BLaER1 treated with 17β-estradiol and CSF1 and Interleukin-3, amounts not matched to agents 10 nM and 100 nM (cell line): ENCODE measurements around the gene KCNA1.

ENCODE experiments used
- H3K27ac ChIP-seq, 11 experiments: shearing (Covaris generic); formaldehyde crosslinking; 2 replicates each; pipeline ENCODE4 v1.8.1; 2022
- H3K27me3 ChIP-seq, 11 experiments: shearing (Covaris generic); formaldehyde crosslinking; 2 replicates each; pipeline ENCODE4 v1.8.1; 2022
- H3K36me3 ChIP-seq, 11 experiments: shearing (Covaris generic); formaldehyde crosslinking; 2 replicates each; pipeline ENCODE4 v1.8.1; 2022
- H3K4me1 ChIP-seq, 10 experiments: shearing (Covaris generic); formaldehyde crosslinking; 2 replicates each; pipeline ENCODE4 v1.8.1; 2022
- H3K4me2 ChIP-seq, 11 experiments: shearing (Covaris generic); formaldehyde crosslinking; 2 replicates each; pipeline ENCODE4 v1.8.1; 2022
- H3K4me3 ChIP-seq, 10 experiments: shearing (Covaris generic); formaldehyde crosslinking; 2 replicates each; pipeline ENCODE4 v1.8.1; 2022
- H3K9ac ChIP-seq, 11 experiments: shearing (Covaris generic); formaldehyde crosslinking; 2 replicates each; pipeline ENCODE4 v1.8.1; 2022
- H3K9me3 ChIP-seq, 11 experiments: shearing (Covaris generic); formaldehyde crosslinking; replicated peaks in 1 of 11; 2 replicates each; pipeline ENCODE4 v1.8.1; 2022
- H4K20me1 ChIP-seq, 11 experiments: shearing (Covaris generic); formaldehyde crosslinking; 2 replicates each; pipeline ENCODE4 v1.8.1; 2022
- Cebpa-rat ChIP-seq, 11 experiments: shearing (Covaris generic); IDR thresholded peaks; 2 replicates each; pipeline ENCODE4 v1.8.1; 2022

The KCNA1 gene

DNA sequence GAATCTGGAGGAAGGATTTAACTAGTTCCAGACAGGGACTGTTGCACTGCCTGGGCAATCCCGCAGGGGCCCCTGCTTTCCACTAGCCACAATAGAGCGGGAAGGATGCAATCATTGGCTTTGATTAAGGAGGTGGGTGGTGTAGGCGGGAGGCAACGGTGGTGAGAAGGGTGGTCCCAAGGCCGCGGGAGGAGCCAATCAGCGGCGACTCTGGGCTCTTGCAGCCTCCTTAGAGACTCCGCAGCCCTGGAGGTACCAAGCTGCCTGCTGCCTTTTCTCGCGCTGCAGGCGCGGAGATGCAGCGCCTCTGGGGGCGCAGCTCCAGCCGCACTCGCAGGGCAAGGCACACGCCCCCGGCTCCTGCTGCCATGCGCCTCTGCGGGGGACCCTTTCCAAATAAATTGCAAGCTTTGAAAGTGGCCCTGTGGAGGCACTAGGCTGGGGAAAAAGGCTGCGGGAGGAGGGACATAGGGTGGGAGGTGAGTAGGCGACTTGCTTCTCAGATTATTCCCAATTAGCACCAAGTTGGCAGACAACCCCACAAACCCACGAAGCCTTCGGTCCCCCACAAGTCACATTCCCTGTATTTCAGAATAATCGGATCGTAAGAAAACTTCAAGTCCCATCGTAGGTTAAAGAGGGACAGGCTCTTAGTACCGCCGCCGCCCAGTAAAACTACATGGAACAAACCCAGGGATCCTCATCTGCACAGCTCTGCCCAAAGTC lies 858 bp upstream of the KCNA1 start:
- Histone ChIP-seq H4K20me1 (peaks cover 0 to 20% (median 0%) of the 10 kb centered on the region in 11 experiments; a peak in 4 of 22 replicates), H3K4me3 (peak overlapping the region; percentile 39 to 65 (median 53); a peak in 17 of 20 replicates), H3K4me2 (peak overlapping the region; percentile 72 to 94 (median 80)), H3K36me3 (no peaks in the 10 kb centered on the region), H3K9me3 (peaks cover 15 to 43% (median 29%) of the 10 kb centered on the region in 11 experiments), H3K27me3 (peaks cover 64 to 85% (median 72%) of the 10 kb centered on the region in 11 experiments), H3K4me1 (peaks cover 14 to 18% (median 16%) of the 10 kb centered on the region in 10 experiments; a peak in 19 of 20 replicates), H3K27ac (no peak overlapping the region), H3K9ac (no peak overlapping the region)
- TF ChIP-seq Cebpa-rat (IDR thresholded peaks at IDR 0.05), result no peak

DNA sequence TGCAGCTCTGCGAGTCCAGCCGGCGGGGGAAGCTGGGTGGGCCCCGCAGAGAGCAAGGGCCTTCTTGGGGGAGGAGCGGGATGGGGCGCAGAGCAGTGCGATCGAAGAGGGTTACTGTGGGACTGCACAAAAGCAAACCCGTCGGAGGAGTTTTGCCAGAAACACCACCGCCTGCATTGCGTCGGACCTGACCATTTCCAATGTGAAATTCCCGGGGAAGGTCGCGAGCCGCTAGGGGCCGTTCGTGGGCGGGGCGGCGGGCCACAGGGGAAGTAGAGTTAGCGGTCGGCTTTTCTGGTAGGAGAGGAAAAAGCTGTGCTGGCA lies 333 bp upstream of the KCNA1 start:
- Histone ChIP-seq H3K9me3 (peaks cover 15 to 43% (median 29%) of the 10 kb centered on the region in 11 experiments), H3K27ac (no peak overlapping the region), H3K36me3 (no peaks in the 10 kb centered on the region), H4K20me1 (peaks cover 0 to 20% (median 0%) of the 10 kb centered on the region in 11 experiments; a peak in 4 of 22 replicates), H3K27me3 (peaks cover 64 to 85% (median 72%) of the 10 kb centered on the region in 11 experiments), H3K9ac (no peak overlapping the region), H3K4me3 (peak overlapping the region; percentile 39 to 65 (median 53)), H3K4me1 (peaks cover 14 to 18% (median 16%) of the 10 kb centered on the region in 10 experiments; a peak in 19 of 20 replicates), H3K4me2 (peak overlapping the region; percentile 72 to 94 (median 80))
- no peak for TF ChIP-seq Cebpa-rat (IDR thresholded peaks at IDR 0.05)

DNA sequence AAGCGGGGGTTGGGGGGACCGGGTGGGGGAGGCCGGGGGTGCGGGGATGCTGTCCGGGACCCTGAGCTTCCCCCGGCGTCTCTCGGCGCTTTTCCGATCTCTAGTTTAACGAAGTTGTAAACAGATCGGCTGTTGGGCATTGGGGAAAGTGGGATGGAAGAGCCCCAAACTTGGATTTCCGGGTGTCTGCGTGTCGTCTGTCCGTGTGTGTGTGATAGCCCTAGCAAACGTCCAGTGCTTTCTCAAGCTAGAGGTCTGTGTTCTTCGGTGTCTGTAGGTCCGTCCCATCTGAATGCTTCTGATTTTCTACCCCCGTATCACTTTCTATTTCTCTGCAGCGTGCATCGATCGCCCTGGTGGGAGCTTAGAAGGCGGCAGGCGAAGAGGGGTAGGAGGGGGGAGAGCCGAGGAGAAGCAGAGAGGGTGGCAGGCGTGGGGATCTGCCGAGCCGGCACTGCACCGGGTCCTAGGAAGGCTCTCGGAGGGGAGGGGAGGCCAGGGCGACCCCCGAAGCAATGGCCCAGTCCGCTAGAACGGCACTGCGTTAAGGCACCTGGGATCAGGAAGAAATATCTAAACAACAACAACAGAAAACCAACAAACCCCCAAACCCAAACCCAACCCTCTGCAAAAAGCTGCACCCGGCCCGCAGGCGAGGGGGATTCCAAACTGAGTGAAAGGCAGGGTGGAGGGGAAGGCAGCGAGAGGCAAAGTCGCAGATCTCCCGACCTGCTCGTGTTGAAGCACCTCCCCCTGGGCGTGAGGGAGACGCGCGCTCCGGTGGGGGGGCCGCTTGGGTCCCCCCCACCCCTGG lies 1.0 kb downstream of the KCNA1 start:
- peaks cover 0 to 20% (median 0%) of the 10 kb centered on the region in 11 experiments; a peak in 4 of 22 replicates for H4K20me1 ChIP-seq
- peak overlapping the region; percentile 72 to 94 (median 80) for H3K4me2 ChIP-seq
- no peak overlapping the region for H3K27ac ChIP-seq
- peaks cover 15 to 43% (median 29%) of the 10 kb centered on the region in 11 experiments for H3K9me3 ChIP-seq
- H3K4me1 ChIP-seq, result peaks cover 14 to 18% (median 16%) of the 10 kb centered on the region in 10 experiments; a peak in 19 of 20 replicates
- no peak overlapping the region for H3K9ac ChIP-seq
- TF ChIP-seq Cebpa-rat (IDR thresholded peaks at IDR 0.05), result no peak
- H3K36me3 ChIP-seq, result no peaks in the 10 kb centered on the region
- H3K27me3 ChIP-seq, result peaks cover 64 to 83% (median 72%) of the 10 kb centered on the region in 11 experiments
- H3K4me3 ChIP-seq, result peak overlapping the region; percentile 28 to 65 (median 53); a peak in 16 of 20 replicates

DNA sequence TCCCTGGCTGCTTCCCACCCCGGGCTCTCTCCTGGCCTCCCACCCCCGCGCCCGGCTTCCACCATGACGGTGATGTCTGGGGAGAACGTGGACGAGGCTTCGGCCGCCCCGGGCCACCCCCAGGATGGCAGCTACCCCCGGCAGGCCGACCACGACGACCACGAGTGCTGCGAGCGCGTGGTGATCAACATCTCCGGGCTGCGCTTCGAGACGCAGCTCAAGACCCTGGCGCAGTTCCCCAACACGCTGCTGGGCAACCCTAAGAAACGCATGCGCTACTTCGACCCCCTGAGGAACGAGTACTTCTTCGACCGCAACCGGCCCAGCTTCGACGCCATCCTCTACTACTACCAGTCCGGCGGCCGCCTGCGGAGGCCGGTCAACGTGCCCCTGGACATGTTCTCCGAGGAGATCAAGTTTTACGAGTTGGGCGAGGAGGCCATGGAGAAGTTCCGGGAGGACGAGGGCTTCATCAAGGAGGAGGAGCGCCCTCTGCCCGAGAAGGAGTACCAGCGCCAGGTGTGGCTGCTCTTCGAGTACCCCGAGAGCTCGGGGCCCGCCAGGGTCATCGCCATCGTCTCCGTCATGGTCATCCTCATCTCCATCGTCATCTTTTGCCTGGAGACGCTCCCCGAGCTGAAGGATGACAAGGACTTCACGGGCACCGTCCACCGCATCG lies 1.8 kb downstream of the KCNA1 start:
- H3K27me3 ChIP-seq, result peaks cover 62 to 75% (median 69%) of the 10 kb centered on the region in 11 experiments
- H4K20me1 ChIP-seq, result peaks cover 0 to 20% (median 0%) of the 10 kb centered on the region in 11 experiments; a peak in 4 of 22 replicates
- TF ChIP-seq Cebpa-rat (IDR thresholded peaks at IDR 0.05), result no peak
- H3K4me1 ChIP-seq, result peaks cover 14 to 18% (median 16%) of the 10 kb centered on the region in 10 experiments; a peak in 19 of 20 replicates
- H3K36me3 ChIP-seq, result no peaks in the 10 kb centered on the region
- peak overlapping the region in 1 of 10 experiments; percentile 10; a peak in 1 of 20 replicates for H3K4me3 ChIP-seq
- H3K4me2 ChIP-seq, result no peak overlapping the region
- H3K9me3 ChIP-seq, result peaks cover 15 to 43% (median 29%) of the 10 kb centered on the region in 11 experiments
- no peak overlapping the region for H3K27ac ChIP-seq
- H3K9ac ChIP-seq, result no peak overlapping the region

DNA sequence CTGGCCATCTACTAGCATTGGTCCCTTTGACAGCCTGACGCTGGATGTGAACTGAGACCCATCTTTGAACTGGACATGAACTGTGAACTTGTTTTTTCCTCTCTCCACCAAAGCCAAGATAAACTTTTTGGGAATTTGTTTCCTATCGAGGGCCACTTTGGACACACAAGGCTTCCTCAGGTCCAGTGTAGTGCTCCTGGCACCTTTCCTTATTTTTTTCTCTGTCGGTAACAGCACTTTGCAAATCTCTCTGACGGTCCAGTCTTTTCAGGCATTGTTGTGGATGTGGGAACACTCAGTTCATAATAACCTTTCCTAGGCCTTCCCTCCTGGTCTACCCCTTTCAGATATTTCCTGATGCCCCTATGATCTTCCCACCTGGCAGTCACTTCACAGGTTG lies 5.0 kb downstream of the KCNA1 start:
- Histone ChIP-seq H3K27me3 (peaks cover 30 to 43% (median 38%) of the 10 kb centered on the region in 11 experiments), H3K9me3 (peaks cover 15 to 30% (median 24%) of the 10 kb centered on the region in 11 experiments)
- no peak for TF ChIP-seq Cebpa-rat (IDR thresholded peaks at IDR 0.05)

DNA sequence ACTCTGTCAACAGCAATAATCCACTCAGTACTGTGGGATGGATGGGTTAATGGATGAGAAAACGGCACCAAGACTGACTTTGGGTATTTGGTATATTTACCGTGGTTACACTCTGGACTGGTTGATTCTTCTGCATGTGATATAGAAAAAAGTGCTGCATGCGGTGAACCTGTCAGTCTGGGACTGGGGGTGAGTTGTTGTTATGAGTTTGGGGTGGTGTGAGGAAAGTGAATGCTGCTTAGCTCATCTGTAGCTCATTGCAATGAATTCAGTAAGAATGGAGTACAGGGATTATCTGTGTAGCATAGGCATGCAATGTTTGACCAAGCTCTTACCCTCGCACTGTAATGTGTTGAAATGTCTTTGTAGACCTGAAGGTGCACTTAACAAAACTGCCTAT lies 6.0 kb downstream of the KCNA1 start:
- H3K9ac ChIP-seq, result no peak overlapping the region
- H3K4me3 ChIP-seq, result no peak overlapping the region
- TF ChIP-seq Cebpa-rat (IDR thresholded peaks at IDR 0.05), result no peak
- peaks cover 0 to under 1% (median 0%) of the 10 kb centered on the region in 10 experiments; a peak in 2 of 20 replicates for H3K4me1 ChIP-seq
- no peak overlapping the region for H3K27ac ChIP-seq
- H3K27me3 ChIP-seq, result peaks cover 19 to 32% (median 27%) of the 10 kb centered on the region in 11 experiments
- H3K9me3 ChIP-seq, result peaks cover 14 to 21% (median 17%) of the 10 kb centered on the region in 11 experiments
- no peaks in the 10 kb centered on the region for H4K20me1 ChIP-seq
- H3K36me3 ChIP-seq, result no peaks in the 10 kb centered on the region
- H3K4me2 ChIP-seq, result no peak overlapping the region

More for the DNA sequence above, 5.0 kb downstream of the KCNA1 start:
- Histone ChIP-seq H3K27ac (no peak overlapping the region), H4K20me1 (peaks cover 0 to 5% (median 0%) of the 10 kb centered on the region in 11 experiments; a peak in 1 of 22 replicates), H3K9ac (no peak overlapping the region), H3K4me3 (no peak overlapping the region), H3K4me2 (no peak overlapping the region), H3K4me1 (peaks cover 4 to 9% (median 5%) of the 10 kb centered on the region in 10 experiments; a peak in 17 of 20 replicates), H3K36me3 (no peaks in the 10 kb centered on the region)

DNA sequence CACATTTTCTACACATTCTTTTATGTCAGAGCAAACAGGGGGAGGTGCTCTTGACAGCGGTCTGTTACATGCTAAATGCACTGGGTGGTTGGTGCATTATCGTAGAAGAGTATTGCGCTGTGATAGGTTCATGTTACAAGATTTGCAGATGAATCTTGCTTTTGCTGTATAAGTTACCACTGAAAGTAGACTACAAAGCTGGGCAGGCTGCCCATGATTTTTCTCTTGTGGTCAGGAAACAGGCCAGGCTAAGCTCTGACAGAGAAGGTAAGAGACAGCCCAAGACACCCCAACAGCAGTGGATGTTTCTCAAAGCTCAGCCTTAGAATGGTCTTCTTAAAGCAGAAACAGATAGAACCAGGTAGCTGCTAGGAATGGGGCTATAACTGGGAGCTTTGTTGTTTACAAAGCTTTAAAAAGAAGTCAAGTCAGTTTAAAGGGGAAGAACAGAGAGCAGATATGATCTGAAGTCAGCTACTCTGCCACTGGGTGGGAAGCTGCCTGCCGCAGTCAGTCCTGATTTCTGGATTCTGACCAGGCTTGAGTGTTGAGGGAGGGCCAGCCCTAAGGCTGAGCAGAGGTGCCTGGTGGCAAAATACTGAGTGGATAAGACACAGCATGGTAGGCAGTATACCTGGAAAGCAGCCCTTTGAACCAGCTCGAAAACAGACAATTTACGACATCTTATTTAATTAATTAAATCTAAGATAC lies 9.4 kb downstream of the KCNA1 start:
- Histone ChIP-seq H4K20me1 (no peaks in the 10 kb centered on the region), H3K4me2 (no peak overlapping the region), H3K9ac (no peak overlapping the region), H3K27me3 (peaks cover 0 to 2% (median 0%) of the 10 kb centered on the region in 11 experiments; a peak in 2 of 22 replicates), H3K4me3 (no peak overlapping the region), H3K36me3 (no peaks in the 10 kb centered on the region), H3K9me3 (no peaks in the 10 kb centered on the region), H3K4me1 (no peaks in the 10 kb centered on the region; a peak in 1 of 20 replicates), H3K27ac (no peak overlapping the region)
- no peak for TF ChIP-seq Cebpa-rat (IDR thresholded peaks at IDR 0.05)

DNA sequence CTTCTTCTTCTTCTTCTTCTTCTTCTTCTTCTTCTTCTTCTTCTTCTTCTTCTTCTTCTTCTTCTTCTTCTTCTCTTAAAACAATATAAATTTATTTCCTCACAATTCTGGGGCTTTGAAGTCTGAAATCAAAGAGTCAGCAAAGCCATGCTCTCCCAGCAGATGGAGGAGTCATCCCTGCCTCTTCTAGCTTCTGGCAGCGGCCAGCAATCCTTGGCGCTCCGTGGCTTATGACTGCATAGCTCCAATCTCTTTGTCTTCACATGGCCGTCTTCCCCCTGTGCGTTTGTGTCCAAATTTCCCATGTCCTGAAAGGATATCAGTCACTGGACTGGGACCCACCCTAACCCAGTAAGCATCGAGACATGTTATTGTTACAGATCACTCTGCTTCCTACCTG lies 22.9 kb downstream of the KCNA1 start:
- Histone ChIP-seq H4K20me1 (no peaks in the 10 kb centered on the region), H3K4me2 (no peak overlapping the region), H3K27me3 (no peaks in the 10 kb centered on the region), H3K4me1 (no peaks in the 10 kb centered on the region), H3K9me3 (no peaks in the 10 kb centered on the region), H3K27ac (no peak overlapping the region), H3K36me3 (no peaks in the 10 kb centered on the region), H3K9ac (no peak overlapping the region), H3K4me3 (no peak overlapping the region)
- TF ChIP-seq Cebpa-rat (IDR thresholded peaks at IDR 0.05), result no peak
